HG03196 (cell line): ENCODE results near the gene HIPK4.
"Not testable (repeated sequence)": the region's sequence is repeated elsewhere in the genome, so short reads cannot be mapped to it uniquely, and the experiment has no call there.

ENCODE experiments used
- ATAC-seq: cut with Tn5 transposase; IDR thresholded peaks from one replicate; pipeline ENCODE4 v1.9.1; 2021; ENCODE audit not compliant: unreplicated experiment

Gene HIPK4

DNA sequence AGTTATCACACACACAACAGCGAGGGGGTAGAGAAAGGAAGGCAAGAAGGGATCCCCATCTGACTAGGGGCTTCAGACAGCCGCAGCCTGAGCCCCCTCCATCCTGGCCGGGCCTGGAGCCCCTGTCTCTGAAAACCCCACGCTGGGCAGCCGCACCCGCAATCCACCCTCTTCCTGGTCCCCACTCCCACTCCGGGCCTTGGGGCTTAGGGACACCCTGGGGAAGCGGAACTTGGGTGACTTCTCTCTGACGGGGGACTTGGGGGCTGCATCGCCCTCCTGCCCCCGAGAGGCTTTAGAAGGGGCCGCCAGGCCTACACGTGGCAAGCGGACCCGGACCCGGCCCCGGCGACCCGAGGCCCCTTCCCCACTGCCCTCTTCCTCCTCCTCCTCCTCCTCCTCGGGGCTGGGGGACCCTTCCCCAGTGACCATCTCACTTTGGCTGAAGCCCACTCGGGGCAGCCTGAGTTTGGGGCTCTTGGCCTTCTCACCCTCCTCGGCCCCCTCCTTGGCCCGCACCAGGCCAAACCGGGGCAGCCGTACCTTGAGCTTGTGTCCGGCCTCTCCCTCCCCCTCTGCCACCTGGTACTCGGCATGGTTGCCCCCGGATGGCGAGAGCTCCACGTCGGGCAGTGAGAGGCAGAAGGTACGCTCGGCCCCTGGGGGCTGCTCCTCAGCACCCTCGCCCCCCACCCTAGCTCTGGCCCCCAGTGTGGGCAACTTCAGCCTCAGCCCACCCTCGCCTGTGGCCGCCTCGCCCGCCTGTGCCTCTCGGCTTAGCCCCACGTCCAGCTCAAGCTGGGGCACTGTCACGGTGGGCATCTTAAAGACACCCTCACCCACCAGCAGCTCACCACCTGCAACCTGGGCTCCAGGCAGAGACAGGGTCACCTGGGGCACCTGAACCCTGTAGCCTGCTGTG, 4.2 kb upstream of the HIPK4 start:
- no peak for ATAC-seq

DNA sequence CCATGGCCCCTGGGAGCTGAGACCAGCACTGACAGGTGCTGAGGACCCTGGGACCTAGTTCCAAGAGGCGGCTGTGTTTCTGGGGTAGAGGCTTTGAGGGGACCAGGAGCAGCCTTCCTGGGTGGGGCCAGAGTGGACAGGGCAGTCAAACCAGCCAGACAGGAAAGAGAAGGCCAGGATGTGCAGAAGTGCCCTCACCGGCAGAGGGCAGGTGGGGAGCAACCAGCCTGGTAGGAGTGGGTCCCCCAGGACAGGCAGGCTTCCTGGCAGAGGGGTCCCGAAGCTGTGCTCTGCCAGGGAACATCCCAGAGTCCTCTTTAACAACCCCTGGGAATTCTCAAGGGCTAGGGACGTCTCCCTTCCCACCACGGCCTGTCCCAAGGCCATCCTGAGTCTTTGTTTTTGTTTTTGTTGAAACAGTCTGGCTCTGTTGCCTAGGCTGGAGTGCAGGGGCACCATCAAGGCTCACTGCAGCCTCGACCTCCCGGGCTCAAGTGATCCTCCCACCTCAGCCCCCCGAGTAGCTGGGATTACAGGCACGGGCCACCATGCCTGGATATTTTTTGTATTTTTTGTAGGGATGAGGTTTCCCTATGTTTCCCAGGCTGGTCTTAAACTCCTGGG, 3.0 kb upstream of the HIPK4 start:
- ATAC-seq, result no peak

DNA sequence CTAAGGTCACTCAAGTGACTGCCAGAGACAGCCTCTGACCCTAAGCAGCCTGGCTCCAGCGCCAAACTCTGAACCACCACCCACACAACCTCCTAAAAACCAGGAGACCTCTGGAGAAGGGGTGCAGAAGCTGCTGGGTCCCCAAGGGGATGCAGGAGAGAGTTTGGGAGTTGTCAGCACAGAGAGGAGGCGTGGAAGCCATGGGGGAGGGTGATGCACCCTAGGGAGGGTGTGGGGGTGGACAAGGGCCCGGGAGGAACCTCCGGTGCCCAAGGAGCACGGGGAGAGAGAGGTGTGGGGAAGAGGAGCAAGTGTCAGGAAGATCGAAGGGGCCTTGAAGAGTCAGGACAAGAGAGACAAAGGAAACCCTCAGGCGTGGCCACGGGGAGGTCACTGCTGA, 2.1 kb upstream of the HIPK4 start:
- ATAC-seq, result no peak

- ATAC-seq, result no peak
These were observed 437 bp downstream of the HIPK4 start for GRCh38 chr19:40389404-40390083.

DNA sequence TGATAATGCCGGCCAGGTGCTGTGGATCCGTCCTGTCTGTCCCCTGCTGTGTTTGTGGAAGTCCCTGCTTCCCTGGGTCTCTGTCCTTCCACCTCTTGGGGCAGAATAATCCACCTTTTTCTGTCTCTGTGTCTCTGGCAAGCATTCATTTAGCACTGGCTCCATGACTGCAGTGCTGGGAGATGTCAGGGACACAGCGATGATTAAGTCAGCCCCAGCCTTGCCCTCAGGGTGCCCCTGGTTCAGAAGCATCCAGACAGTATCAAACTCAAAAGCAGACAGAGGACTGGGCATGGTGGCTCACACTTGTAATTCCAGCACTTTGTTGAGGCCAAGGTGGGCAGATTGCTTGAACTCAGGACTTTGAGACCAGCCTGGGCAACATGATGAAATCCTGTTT, 1.5 kb downstream of the HIPK4 start:
- no peak for ATAC-seq

GRCh38 chr19:40387155-40387554, 2.8 kb downstream of the HIPK4 start:
- ATAC-seq, result no peak

DNA sequence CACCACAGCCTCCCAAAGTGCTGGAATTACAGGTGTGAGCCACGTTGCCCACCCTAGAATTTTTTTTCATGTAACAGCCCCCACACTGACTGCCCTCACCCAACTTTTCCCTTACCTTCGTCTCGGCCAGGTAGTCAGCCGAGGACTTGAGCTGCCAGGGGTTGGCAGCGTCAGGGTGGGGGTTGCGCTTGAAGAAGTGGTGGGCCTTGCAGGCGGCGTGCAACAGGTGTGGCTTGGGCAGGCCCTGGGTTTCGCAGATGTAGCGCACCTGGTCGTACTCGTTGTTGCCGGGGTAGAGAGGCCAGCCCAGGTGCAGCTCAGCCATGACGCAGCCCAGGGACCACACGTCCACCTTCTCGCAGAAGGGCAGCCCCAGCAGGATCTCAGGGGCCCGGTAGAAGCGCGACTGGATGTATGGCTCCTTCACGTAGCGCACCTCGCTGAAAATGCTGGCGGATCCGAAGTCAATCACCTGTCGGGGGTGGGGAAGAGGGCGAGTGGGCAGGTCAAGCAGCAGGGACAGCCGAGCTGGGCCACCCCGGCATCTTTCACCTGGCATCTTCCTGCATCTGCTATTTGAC, 6.2 kb downstream of the HIPK4 start:
- no peak for ATAC-seq

- no peak for ATAC-seq
These were observed 8.7 kb downstream of the HIPK4 start for GRCh38 chr19:40381321-40381720.

DNA sequence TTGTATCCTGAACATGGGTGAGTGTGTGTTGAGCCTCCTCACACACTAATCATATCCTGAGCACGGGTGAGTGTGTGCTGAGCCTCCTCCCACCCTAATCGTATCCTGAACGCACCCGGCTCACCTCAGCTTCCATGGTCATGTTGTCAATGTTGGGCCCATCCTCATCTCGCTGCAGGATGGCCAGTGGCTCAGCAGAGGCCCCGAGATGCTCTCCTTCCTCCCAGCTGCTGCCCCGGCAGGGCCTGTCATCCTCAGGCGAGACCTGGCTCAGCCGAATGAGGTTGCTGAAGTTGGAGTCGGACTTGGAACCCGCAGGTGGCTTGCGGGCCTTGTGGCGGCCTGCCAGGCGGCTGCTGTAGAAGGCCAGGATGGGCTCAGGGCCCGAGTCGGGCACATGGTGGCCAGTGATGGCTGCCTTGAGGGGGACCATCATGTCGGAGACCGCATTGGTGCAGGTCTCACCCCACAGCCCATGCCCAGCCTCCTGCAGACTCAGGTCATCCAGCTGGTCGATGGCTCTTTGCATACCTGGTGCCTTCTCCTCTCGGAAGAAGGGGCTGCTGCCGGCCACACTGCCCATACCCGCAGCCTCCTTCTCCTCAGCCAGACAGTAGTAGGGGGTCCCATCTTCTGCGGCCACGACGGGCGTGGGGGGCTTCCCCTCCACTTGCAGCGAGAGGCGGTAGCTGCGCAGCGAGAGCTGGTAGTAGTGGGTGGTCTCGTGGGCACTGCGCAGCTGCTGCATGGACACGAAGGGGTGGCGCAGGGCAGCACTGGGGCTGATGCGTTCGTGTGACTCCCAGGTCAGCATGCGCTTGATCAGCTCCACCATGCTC, 9.6 kb downstream of the HIPK4 start:
- no peak for ATAC-seq

DNA sequence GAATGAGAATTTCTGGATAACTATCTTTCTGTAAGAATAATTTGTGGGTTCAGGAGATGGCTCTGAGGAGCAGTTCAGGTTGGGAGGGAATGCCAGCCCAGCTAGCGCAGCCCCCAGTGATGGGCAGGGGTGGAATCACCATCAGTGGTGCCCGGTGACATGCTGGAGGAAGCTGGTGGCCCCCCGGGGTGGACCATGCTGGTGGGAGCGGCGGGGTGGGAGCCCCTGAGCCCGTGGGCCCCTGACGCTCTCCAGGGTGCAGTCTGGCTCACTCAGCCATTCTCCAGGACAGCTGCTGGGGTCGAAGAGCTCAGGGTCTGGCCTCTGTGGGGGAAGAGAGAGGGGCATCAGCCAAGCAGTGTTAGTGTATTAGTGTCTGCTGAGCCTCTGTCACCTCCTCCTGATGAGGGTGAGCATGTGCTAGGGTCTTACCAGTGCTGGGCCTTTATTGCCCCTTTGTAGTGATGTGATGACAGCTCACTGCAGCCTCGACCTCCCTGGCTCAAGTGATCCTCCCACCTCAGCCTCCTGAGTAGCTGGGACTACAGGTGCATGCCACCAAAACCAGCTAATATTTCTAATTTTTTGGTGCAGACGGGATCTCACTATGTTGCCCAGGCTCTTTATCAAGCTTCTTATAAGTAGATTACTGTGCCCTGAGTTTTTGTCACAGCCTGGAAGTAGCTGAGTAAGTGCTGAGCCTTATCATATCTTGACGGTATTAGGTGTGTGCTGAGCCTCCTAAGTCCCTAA, 10.4 kb downstream of the HIPK4 start:
- no peak for ATAC-seq

DNA sequence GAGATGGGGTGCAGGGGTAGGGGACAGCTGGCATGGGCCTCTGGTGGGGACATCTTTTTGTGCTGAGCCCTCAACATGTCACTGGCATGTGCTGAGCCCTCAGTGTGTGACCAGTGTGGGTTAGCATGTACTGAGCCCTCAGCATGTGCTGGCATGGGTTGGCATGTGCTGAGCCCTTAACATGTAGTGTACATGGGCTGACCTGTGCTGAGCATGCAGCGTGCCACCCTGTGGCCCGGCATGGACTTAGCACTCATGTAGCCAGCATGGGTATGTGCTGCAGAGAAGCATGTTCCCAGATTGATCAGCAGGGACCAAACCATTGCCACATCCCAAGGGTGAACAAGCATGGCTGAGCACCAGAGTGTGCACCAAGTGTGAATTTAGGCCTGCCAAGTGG, 11.5 kb downstream of the HIPK4 start:
- ATAC-seq, result no peak

GRCh38 chr19:40377876-40378385, 12.1 kb downstream of the HIPK4 start:
- no peak for ATAC-seq

DNA sequence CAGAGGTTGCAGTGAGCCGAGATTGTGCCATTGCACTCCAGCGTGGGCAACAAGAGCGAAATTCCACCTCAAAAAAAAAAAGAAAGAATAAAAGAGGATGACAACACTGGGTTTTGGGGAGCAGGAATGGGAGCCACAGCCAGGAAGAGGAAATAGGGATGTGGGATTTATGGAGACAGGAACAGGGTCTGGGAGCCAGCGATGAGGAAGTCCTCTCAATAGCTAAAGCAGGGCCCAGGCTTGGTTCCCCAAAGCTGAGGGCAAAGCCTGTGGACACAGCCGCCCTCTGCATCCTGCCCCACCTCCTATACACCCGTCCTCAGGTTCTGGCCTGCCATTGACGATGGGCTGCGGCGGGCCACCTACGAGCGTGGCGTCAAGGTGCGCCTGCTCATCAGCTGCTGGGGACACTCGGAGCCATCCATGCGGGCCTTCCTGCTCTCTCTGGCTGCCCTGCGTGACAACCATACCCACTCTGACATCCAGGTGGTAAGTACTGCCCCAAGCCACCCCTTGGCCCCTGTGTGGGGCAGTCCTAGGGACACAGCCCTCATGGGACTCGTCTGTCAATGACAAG, 13.6 kb downstream of the HIPK4 start:
- ATAC-seq, result no peak

DNA sequence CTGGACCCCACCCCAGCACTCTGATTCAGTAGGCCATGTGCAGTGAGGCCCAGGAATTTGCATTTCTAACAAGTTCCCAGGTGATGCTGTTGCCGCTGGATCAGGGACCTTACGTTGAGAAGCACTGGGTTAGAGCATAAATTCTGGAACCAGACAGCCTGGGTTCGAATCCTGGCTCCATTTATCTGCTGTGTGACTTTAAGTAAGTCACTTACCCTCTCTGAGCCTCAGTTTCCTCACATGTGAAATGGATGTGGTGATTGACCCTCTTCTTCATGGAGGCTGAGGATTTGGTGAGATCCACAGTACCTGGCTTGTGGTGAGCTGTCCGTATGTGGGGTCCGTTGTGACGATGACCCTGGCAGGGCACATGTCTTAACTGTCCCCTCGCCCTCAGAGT, 15.9 kb downstream of the HIPK4 start:
- no peak for ATAC-seq

- no peak for ATAC-seq
These were observed 18.2 kb downstream of the HIPK4 start for GRCh38 chr19:40371802-40372122.

GRCh38 chr19:40370997-40371801, 18.8 kb downstream of the HIPK4 start:
- ATAC-seq, result no peak

DNA sequence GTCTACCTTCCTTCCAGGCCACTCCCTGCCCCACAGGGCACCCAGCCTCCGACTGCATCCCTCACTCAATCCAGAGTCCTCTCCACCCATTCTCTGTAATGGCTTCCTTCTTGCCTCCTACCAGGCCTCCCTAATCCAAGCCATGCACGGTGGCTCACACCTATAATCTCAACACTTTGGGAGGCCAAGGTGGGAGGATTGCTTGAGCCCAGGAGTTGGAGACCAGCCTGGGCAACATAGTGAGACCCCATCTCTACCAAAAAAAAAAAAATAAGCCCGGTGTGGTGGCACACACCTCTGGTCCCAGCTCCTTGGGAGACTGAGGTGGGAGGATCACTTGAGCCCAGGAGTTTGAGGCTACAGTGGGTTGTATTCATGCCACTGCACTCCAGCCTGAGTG, 19.7 kb downstream of the HIPK4 start:
- ATAC-seq, result not testable (repeated sequence)

GRCh38 chr19:40369797-40370196, 20.2 kb downstream of the HIPK4 start:
- no peak for ATAC-seq
